GM13977 (cell line): ENCODE data around the gene MRM2.

ENCODE experiments used
- DNase-seq: peaks from one replicate; pipeline ENCODE4 v3.0.0; 2012; ENCODE audit warnings: low spot score
- CTCF ChIP-seq: IDR thresholded peaks from 2 replicates; pipeline ENCODE4 v1.5.1; 2012; ENCODE audit warnings: mild to moderate bottlenecking, control low read depth; ENCODE audit not compliant: insufficient read depth; ENCODE audit errors: extremely low read depth, missing control alignments
- in situ Hi-C: fragments of 300-500 bp; cut with MboI; formaldehyde crosslinking; loops from one replicate; pipeline ENCODE4 v1.12.0; 2022; ENCODE audit warnings: low sequenced_read_pairs, low pct_unique_long_range_greater_than_20kb, mixed read lengths, inconsistent platforms; ENCODE audit not compliant: unreplicated experiment

The MRM2 gene

DNA sequence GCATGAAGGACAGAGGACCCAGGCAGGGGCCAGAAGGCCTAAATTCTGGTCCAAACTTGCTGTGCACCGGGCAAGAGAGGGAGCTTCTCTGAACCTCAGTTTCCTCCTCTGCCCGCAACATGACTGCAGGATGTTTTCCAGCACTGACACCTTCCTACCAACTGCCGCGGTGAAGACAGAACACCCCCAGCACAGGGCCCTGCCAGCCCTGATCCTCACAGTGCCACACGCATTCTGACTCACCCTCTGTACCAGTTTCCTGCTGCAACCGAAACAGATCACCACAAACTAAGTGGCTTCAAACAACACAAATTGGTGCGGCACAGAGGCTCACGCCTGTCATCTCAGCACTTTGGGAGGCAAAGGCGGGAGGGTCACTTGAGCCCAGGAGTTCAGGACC is 27.4 kb downstream of the MRM2 start:
- no peak for DNase-seq
- TF ChIP-seq CTCF = no peak
- in situ Hi-C loops = loop anchor here (25.0 kb wide), 1 partner anchor 627 kb away; no protein-coding TSS in a partner anchor

- no peak for TF ChIP-seq CTCF
- no peak for DNase-seq
- in situ Hi-C loops = loop anchor here (25.0 kb wide), 1 partner anchor 626 kb away; no protein-coding TSS in a partner anchor
Measured at GRCh38 chr7:2213551-2214215, 28.3 kb downstream of the MRM2 start.

GRCh38 chr7:2212906-2213305 is 29.1 kb downstream of the MRM2 start:
- no peak for TF ChIP-seq CTCF
- DNase-seq = no peak
- in situ Hi-C loops = loop anchor here (25.0 kb wide), 1 partner anchor 626 kb away; no protein-coding TSS in a partner anchor

GRCh38 chr7:2211926-2212325 is 30.1 kb downstream of the MRM2 start:
- no peak for TF ChIP-seq CTCF
- in situ Hi-C loops = loop anchor here (25.0 kb wide), 1 partner anchor 625 kb away; no protein-coding TSS in a partner anchor
- no peak for DNase-seq

- no peak for DNase-seq
- TF ChIP-seq CTCF = no peak
- in situ Hi-C loops = loop anchor here (25.0 kb wide), 1 partner anchor 624 kb away; no protein-coding TSS in a partner anchor
Measured at GRCh38 chr7:2211259-2211880, 30.6 kb downstream of the MRM2 start.

DNA sequence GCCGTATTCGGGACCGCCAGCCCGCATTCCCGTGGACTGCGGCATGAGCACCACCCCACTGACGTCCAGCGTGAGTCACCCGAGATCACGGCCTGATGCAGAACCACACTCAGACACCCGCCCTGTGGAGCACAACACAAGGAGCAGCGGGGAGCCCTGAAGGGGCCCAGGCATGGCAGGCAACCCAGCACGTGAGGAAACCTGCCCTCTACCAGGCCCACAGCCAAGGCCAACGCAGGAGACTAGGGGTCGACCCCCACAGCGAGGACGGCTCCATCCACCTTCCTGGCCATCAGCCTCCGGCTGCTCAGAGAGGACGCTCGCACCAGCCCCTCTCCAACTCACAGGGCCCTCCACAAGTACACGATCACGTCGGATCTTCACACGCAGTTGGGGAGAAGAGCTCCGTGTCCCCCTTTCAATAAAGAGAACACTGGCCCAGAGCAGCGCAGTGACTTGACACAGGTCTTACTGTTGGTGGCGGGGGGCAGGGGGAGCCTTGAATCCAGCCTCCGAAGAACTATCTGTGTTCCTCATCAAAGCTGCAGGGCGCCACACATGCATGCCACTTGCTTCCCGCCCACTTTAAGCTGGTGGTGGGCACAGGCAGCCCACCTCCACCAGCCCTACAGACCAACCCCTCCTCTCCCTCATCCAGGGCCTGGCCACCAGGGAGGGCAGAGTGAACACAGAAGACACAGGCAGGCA is 31.3 kb downstream of the MRM2 start:
- no peak for DNase-seq
- in situ Hi-C loops = loop anchor here (25.0 kb wide), 1 partner anchor 623 kb away; no protein-coding TSS in a partner anchor
- no peak for TF ChIP-seq CTCF
